GM12891 (cell line): ENCODE results near the gene ALB.

Experiments
- POLR2A ChIP-seq: IDR thresholded peaks from 2 replicates; pipeline ENCODE4 v1.6.1; 2011; ENCODE audit warnings: low read depth, low read length, control low read depth
- POLR2AphosphoS5 ChIP-seq: IDR thresholded peaks from 2 replicates; pipeline ENCODE4 v1.6.1; 2011; ENCODE audit warnings: low read depth, low read length, control low read depth
- TAF1 ChIP-seq: IDR thresholded peaks from 2 replicates; pipeline ENCODE4 v1.6.1; 2011; ENCODE audit warnings: low read depth, low read length, control low read depth

DNA sequence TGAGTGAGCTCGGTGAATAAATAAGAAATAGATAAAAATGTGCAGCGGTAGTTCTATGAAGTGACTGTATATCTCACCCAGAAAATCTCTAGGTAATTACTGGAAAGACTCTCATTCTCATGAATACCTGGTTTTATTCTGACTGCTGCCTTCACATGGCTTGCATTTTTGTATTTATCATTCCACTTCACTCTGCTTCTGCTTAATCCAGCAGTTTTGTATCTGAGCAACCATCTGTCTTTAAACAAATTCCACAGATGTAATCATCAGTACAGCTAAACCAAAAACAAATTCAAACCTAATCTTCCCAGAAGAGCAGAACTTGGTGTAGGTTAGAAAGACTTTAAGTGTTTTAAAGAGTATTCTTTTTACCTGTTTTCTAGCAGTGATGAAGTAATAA, 11.2 kb upstream of the ALB start:
- no peak for TF ChIP-seq TAF1
- TF ChIP-seq POLR2AphosphoS5, result no peak
- TF ChIP-seq POLR2A, result no peak
